Brain pericyte (primary cell): Measurements from ENCODE around the gene KMT2D.

Source experiments
- DNase-seq: peaks from one replicate; pipeline ENCODE4 v3.0.0-alpha.2; 2012; ENCODE audit warnings: low read depth, low spot score

Gene KMT2D

GRCh38 chr12:49051777-49052438 lies 8.7 kb downstream of the KMT2D start:
- DNase-seq: no peak

GRCh38 chr12:49051373-49051764 lies 9.2 kb downstream of the KMT2D start:
- no peak for DNase-seq

- no peak for DNase-seq
Observed at GRCh38 chr12:49050507-49051372, 9.9 kb downstream of the KMT2D start.

GRCh38 chr12:49049566-49050224 lies 10.9 kb downstream of the KMT2D start:
- no peak for DNase-seq

- no peak for DNase-seq
Observed at GRCh38 chr12:49048953-49049352, 11.6 kb downstream of the KMT2D start.

GRCh38 chr12:49046129-49046895 lies 14.3 kb downstream of the KMT2D start:
- no peak for DNase-seq

- DNase-seq: no peak
Observed at GRCh38 chr12:49044660-49045059, 15.9 kb downstream of the KMT2D start.

- DNase-seq: no peak
Observed at GRCh38 chr12:49043856-49044258, 16.7 kb downstream of the KMT2D start.

GRCh38 chr12:49043241-49043640 lies 17.4 kb downstream of the KMT2D start:
- DNase-seq: no peak

- DNase-seq: no peak
Observed at GRCh38 chr12:49041881-49042484, 18.6 kb downstream of the KMT2D start.

GRCh38 chr12:49041036-49041880 lies 19.3 kb downstream of the KMT2D start:
- no peak for DNase-seq

GRCh38 chr12:49040364-49040855 lies 20.2 kb downstream of the KMT2D start:
- DNase-seq: no peak

GRCh38 chr12:49039421-49040363 lies 20.9 kb downstream of the KMT2D start:
- DNase-seq: no peak

GRCh38 chr12:49038291-49038955 lies 22.2 kb downstream of the KMT2D start:
- no peak for DNase-seq

GRCh38 chr12:49037947-49038237 lies 22.7 kb downstream of the KMT2D start:
- no peak for DNase-seq

GRCh38 chr12:49037111-49037946 lies 23.3 kb downstream of the KMT2D start:
- no peak for DNase-seq

GRCh38 chr12:49036029-49036428 lies 24.6 kb downstream of the KMT2D start:
- no peak for DNase-seq

- DNase-seq: no peak
Observed at GRCh38 chr12:49034286-49034622, 26.3 kb downstream of the KMT2D start.
